Mesendoderm (in vitro differentiated cells): ENCODE measurements around the gene GPI. TPM values are rescaled to one million over a fixed set of nuclear protein-coding genes. Genes with fewer than 3 reads are reported as not detected.
A peak's percentile ranks its signal among the peaks of the same experiment; 100 is the strongest.

Source experiments
- DNase-seq: peaks from one replicate; pipeline ENCODE4 v3.0.0; 2013
- H2AK5ac ChIP-seq: 2 replicates; pipeline ENCODE4 v1.6.1; 2013; ENCODE audit warnings: low read length, inconsistent platforms
- H2BK120ac ChIP-seq: 2 replicates; pipeline ENCODE4 v1.6.1; 2013; ENCODE audit warnings: low read depth, mild to moderate bottlenecking, low read length, moderate library complexity, mixed read lengths
- H2BK15ac ChIP-seq: replicated peaks from 2 replicates; pipeline ENCODE4 v1.6.1; 2013; ENCODE audit warnings: low read depth, mild to moderate bottlenecking, moderate library complexity
- H2BK5ac ChIP-seq: 2 replicates; pipeline ENCODE4 v1.6.1; 2013; ENCODE audit warnings: low read length, inconsistent platforms
- H3K18ac ChIP-seq: 2 replicates; pipeline ENCODE4 v1.6.1; 2013; ENCODE audit warnings: mild to moderate bottlenecking, low read length, mixed read lengths
- H3K23ac ChIP-seq: one replicate; pipeline ENCODE4 v1.6.1; 2013; ENCODE audit warnings: low read length
- H3K27ac ChIP-seq: 2 replicates; pipeline ENCODE4 v1.5.1; 2013; ENCODE audit warnings: low read depth, mild to moderate bottlenecking, inconsistent platforms, low read length, moderate library complexity
- H3K27me3 ChIP-seq: 2 replicates; pipeline ENCODE4 v1.6.1; 2013; ENCODE audit warnings: low read length, control low read depth, mild to moderate bottlenecking, inconsistent platforms; ENCODE audit not compliant: insufficient read depth, poor library complexity
- H3K36me3 ChIP-seq: 2 replicates; pipeline ENCODE4 v1.6.1; 2013; ENCODE audit warnings: low read length, inconsistent platforms; ENCODE audit not compliant: control insufficient read depth, insufficient read depth
- H3K4ac ChIP-seq: one replicate; pipeline ENCODE4 v1.6.1; 2013; ENCODE audit warnings: low read depth, mild to moderate bottlenecking, low read length, moderate library complexity
- H3K4me1 ChIP-seq: 2 replicates; pipeline ENCODE4 v1.6.1; 2013; ENCODE audit warnings: low read depth, low read length, inconsistent platforms; ENCODE audit not compliant: control insufficient read depth
- H3K4me2 ChIP-seq: 2 replicates; pipeline ENCODE4 v1.6.1; 2013; ENCODE audit warnings: low read length
- H3K4me3 ChIP-seq: 2 replicates; pipeline ENCODE4 v1.5.1; 2013; ENCODE audit warnings: mild to moderate bottlenecking, low read length
- H3K56ac ChIP-seq: one replicate; pipeline ENCODE4 v1.6.1; 2013; ENCODE audit warnings: low read length
- H3K79me1 ChIP-seq: 2 replicates; pipeline ENCODE4 v1.6.1; 2013; ENCODE audit warnings: low read length, inconsistent platforms
- H3K79me2 ChIP-seq: 2 replicates; pipeline ENCODE4 v1.6.1; 2013; ENCODE audit warnings: mild to moderate bottlenecking, low read length; ENCODE audit not compliant: control insufficient read depth, insufficient read depth
- H3K9ac ChIP-seq: 2 replicates; pipeline ENCODE4 v1.6.1; 2013; ENCODE audit warnings: low read length, inconsistent platforms
- H4K5ac ChIP-seq: one replicate; pipeline ENCODE4 v1.6.1; 2013; ENCODE audit warnings: low read length
- H4K8ac ChIP-seq: one replicate; pipeline ENCODE4 v1.6.1; 2013; ENCODE audit warnings: low read depth, mild to moderate bottlenecking, control low read depth, low read length, moderate library complexity
- WGBS: extraction: QIAGEN DNeasy Blood & Tissue Kit; methylation state at CpG from one replicate; pipeline ENCODE4 v1.1.7; 2013; ENCODE audit warnings: low lambda C conversion rate, missing lambda C conversion rate; ENCODE audit not compliant: insufficient coverage; ENCODE audit errors: extremely low coverage; 5-methylcytosine and 5-hydroxymethylcytosine counted together
- polyA plus RNA-seq, 2 experiments: library from polyadenylated mRNA; stranded (reverse); fragments of 200-250 nt; gene quantifications; one replicate each; pipeline ENCODE4 v1.2.3, GENCODE V29; 2013

The GPI gene
- polyA plus RNA-seq (2013, experiment 1 of 2): 123 TPM
- polyA plus RNA-seq (2013, experiment 2 of 2): 126 TPM

DNA sequence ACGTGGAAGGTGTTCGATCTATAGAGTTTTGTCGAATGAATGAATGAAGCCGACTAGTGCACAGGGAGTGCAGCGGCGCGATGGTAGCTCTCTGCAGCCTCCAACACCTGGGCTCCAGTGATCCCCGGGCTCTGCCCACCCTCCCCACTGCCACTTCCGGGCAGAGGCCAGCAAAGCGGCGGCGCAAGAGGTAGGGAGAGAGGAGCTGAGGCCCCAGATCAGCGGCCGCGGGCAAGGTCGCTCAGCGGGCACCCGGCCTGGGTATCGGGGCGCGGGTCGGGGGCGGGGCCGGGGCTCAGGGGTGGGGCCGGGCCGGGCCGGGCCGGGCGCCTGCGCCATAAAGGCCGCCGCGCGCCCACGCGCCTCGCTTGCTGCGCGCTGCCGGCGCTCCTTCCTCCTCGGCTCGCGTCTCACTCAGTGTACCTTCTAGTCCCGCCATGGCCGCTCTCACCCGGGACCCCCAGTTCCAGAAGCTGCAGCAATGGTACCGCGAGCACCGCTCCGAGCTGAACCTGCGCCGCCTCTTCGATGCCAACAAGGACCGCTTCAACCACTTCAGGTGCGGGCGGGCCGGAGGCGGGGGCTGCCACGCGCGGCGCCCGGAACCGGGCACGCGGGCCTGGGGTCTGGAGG lies at the start of gene GPI:
Gene GPI (plus strand): TSS at position 367 of the 633 bp plus-strand sequence. CDS start 71 bp downstream, at position 438.
- Histone ChIP-seq H4K8ac (no peak within 1 kb of the TSS), H3K4ac (peak within 1 kb of the TSS; percentile 87), H2BK120ac (no peak within 1 kb of the TSS), H2BK15ac (no peak within 1 kb of the TSS), H3K27ac (no peak within 1 kb of the TSS), H2BK5ac (no peak within 1 kb of the TSS), H3K9ac (peak within 1 kb of the TSS; percentile 91), H3K4me2 (peak within 1 kb of the TSS; percentile 88), H3K4me1 (peaks cover 5% of the 10 kb centered on the region), H3K79me2 (peaks cover 8% of the 10 kb centered on the region), H3K23ac (peak within 1 kb of the TSS; percentile 89), H2AK5ac (no peak within 1 kb of the TSS), H4K5ac (no peak within 1 kb of the TSS), H3K56ac (peak within 1 kb of the TSS; percentile 93), H3K4me3 (peak within 1 kb of the TSS; percentile 91), H3K27me3 (no peaks in the 10 kb centered on the region), H3K18ac (peak within 1 kb of the TSS; percentile 96), H3K79me1 (peaks cover 10% of the 10 kb centered on the region), H3K36me3 (peaks cover 4% of the 10 kb centered on the region)
- peak; percentile 45 for DNase-seq
- no CpG with 5 or more reads among the region's 67 CpGs for WGBS

DNA sequence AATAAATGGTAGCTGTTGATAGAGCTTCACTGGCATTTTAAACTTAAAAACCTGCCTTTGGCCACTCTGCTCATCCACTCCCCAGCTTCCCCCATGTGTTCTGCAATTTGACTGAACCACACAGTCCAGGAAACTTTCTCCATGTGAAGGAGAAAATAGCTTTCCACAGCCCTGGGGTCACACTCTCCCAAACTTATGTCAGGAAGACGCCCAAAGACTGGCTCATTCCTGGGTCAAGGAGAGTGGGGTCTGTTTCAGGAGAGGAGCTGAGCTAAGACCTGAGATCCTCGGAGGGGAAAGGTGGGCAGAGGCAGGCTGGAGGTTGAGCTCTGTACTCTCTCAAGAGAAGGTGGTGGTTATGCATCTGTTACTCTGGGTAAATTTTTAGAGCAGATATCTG lies 48.7 kb upstream of the GPI start:
- Histone ChIP-seq H3K36me3 (no peaks in the 10 kb centered on the region), H2BK5ac (no peak overlapping the region), H3K27ac (no peak overlapping the region), H3K79me2 (no peaks in the 10 kb centered on the region), H4K5ac (no peak overlapping the region), H3K56ac (no peak overlapping the region), H3K4me1 (no peaks in the 10 kb centered on the region), H3K4me3 (no peak overlapping the region), H3K18ac (no peak overlapping the region), H2AK5ac (no peak overlapping the region), H3K79me1 (no peaks in the 10 kb centered on the region), H3K27me3 (no peaks in the 10 kb centered on the region), H3K23ac (no peak overlapping the region), H3K9ac (no peak overlapping the region), H3K4me2 (no peak overlapping the region), H4K8ac (no peak overlapping the region), H2BK120ac (no peak overlapping the region), H2BK15ac (no peak overlapping the region), H3K4ac (no peak overlapping the region)
- WGBS: no CpG with 5 or more reads among the region's 2 CpGs
- DNase-seq: no peak

DNA sequence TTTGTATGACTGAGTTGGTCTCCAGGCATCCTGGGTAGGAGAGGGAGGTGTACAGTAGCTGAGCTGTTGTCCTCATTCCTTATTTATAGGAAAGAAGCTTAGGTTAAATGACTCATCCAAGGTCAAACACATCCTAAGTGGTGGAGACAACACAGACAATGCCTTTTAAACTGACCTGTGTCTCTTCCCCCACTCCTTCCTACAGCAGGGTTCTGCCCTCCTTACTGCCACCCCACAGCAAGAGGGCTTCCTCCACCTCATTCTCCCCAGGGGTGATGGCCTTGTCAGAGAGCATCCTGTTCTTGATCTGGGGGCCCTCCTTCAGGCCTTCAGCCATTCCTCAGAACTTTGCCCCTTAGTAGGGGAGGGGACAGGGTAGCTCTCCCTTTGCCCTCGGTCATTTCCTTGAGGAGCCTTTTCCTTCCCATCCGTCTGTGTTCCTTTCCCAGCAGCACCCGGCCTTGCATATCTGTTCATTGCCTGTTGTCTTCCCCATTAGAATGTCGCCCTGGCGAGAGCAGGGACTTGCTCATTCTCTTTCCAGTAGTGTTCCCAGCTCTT lies 48.2 kb upstream of the GPI start:
- Histone ChIP-seq H3K27ac (no peak overlapping the region), H3K9ac (no peak overlapping the region), H3K56ac (no peak overlapping the region), H3K4me3 (no peak overlapping the region), H3K79me1 (no peaks in the 10 kb centered on the region), H2AK5ac (no peak overlapping the region), H3K4me2 (no peak overlapping the region), H3K36me3 (no peaks in the 10 kb centered on the region), H3K23ac (no peak overlapping the region), H3K27me3 (no peaks in the 10 kb centered on the region), H3K18ac (no peak overlapping the region), H2BK15ac (no peak overlapping the region), H3K4ac (no peak overlapping the region), H4K5ac (no peak overlapping the region), H2BK5ac (no peak overlapping the region), H2BK120ac (no peak overlapping the region), H3K4me1 (no peaks in the 10 kb centered on the region), H3K79me2 (no peaks in the 10 kb centered on the region), H4K8ac (no peak overlapping the region)
- no peak for DNase-seq
- no CpG with 5 or more reads among the region's 5 CpGs for WGBS

DNA sequence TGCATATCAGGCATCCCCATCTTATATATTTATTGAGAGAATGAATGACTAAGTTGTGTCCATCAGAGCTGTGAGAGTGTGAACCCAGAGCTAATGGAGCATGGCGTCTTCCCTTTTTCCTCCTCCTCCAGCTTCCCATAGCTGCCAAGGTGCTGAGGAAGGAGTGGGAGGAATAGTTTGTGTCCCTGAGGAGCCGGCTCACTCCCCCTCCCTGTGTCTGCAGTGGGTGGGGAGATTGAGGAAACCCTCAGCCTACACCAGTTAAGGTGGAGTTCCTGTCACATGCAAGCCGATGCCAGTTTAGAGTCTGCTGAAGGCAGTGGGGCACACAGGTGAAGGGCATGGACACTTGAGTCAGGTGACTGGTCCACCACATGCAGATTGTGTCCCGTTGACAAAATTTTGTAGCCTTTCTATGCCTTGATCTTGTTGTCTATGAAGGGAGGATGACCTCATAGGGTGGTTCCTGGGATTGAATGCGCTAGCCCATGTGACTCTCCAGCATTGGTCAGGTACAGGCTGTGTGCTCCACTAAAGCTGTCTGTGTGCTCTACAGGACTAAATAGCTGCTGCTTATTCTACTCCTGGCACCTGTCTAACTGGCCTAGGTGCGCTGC lies 47.6 kb upstream of the GPI start:
- Histone ChIP-seq H3K79me1 (no peaks in the 10 kb centered on the region), H2AK5ac (no peak overlapping the region), H2BK15ac (no peak overlapping the region), H2BK120ac (no peak overlapping the region), H3K27ac (no peak overlapping the region), H3K9ac (no peak overlapping the region), H3K4me2 (no peak overlapping the region), H3K4ac (no peak overlapping the region), H3K23ac (no peak overlapping the region), H3K36me3 (no peaks in the 10 kb centered on the region), H3K4me1 (no peaks in the 10 kb centered on the region), H2BK5ac (no peak overlapping the region), H3K79me2 (no peaks in the 10 kb centered on the region), H4K8ac (no peak overlapping the region), H3K56ac (no peak overlapping the region), H3K4me3 (no peak overlapping the region), H3K27me3 (no peaks in the 10 kb centered on the region), H4K5ac (no peak overlapping the region), H3K18ac (no peak overlapping the region)
- no CpG with 5 or more reads among the region's 6 CpGs for WGBS
- peak; percentile 31 for DNase-seq

DNA sequence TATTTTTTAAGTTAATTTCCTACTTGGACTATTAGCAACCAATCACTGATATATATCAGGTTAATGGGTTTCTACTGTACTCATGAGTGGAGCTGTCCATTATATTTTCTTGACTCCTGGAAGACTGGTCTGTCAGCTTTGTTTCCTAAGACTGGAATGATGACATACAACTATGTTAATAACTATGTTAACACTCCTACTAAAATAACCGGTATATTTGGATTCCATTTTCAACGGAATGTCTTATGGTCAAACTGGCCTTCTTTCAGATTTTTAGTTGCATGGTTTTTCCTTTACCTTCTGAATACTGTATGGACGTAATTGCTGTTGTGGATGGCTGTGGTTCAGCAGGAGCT lies 45.8 kb upstream of the GPI start:
- Histone ChIP-seq H3K23ac (no peak overlapping the region), H4K5ac (no peak overlapping the region), H3K56ac (no peak overlapping the region), H3K36me3 (no peaks in the 10 kb centered on the region), H2BK15ac (no peak overlapping the region), H3K79me1 (no peaks in the 10 kb centered on the region), H2BK120ac (no peak overlapping the region), H2BK5ac (no peak overlapping the region), H3K9ac (no peak overlapping the region), H3K27me3 (no peaks in the 10 kb centered on the region), H3K27ac (no peak overlapping the region), H3K4me2 (no peak overlapping the region), H3K18ac (no peak overlapping the region), H3K4me3 (no peak overlapping the region), H4K8ac (no peak overlapping the region), H3K4me1 (no peaks in the 10 kb centered on the region), H2AK5ac (no peak overlapping the region), H3K79me2 (no peaks in the 10 kb centered on the region), H3K4ac (no peak overlapping the region)
- WGBS: no CpG with 5 or more reads among the region's 3 CpGs
- no peak for DNase-seq
